B cell (primary cell): ENCODE measurements around the gene SHE. TPM values are rescaled to one million over a fixed set of nuclear protein-coding genes. Genes with fewer than 3 reads are reported as not detected.

Source experiments
- ATAC-seq: fragments of 200-7000 bp; cut with Tn5 transposase; one replicate; pipeline ENCODE4 v1.10.0; 2021; ENCODE audit warnings: low read depth, mild to moderate bottlenecking, moderate number of reproducible peaks, moderate library complexity
- CTCF ChIA-PET: fragments of 350-600 bp; sonication (Branson Sonifier 250); formaldehyde crosslinking; loops from one replicate; lab custom pipeline; 2021; ENCODE audit warnings: antibody characterized with exemption, inconsistent platforms; lab: Charles Lee
- POLR2A ChIA-PET: fragments of 350-600 bp; sonication (Branson Sonifier 250); formaldehyde crosslinking; loops from one replicate; lab custom pipeline; 2021; ENCODE audit warnings: antibody characterized with exemption; lab: Charles Lee
- DNase-seq: peaks from one replicate; pipeline ENCODE4 v3.0.0; 2013
- H2AFZ ChIP-seq: 2 replicates; pipeline ENCODE4 v1.6.1; 2012; ENCODE audit warnings: mild to moderate bottlenecking, low read depth, low read length; ENCODE audit not compliant: insufficient read depth, poor library complexity, severe bottlenecking
- H3K27ac ChIP-seq, 2 donors: 1 replicate in 1 of 2; 2 replicates in 1 of 2; pipeline ENCODE4 v1.5.1; 2012 to 2013; ENCODE audit warnings: low read length in 2 of 2, mild to moderate bottlenecking in 2 of 2, moderate library complexity in 1 of 2
- H3K27me3 ChIP-seq, 4 experiments: fragments of 200-600 bp in 1 of 4; sonication (generic) in 1 of 4; replicated peaks in 1 of 4; 1 replicate in 2 of 4; 2 replicates in 2 of 4; pipeline versions ENCODE4 v1.6.1 to v1.7.0; 2013 to 2016; ENCODE audit warnings: low read length in 3 of 4, mild to moderate bottlenecking in 2 of 4, mixed read lengths in 1 of 4, moderate library complexity in 1 of 4; ENCODE audit not compliant: insufficient read depth in 4 of 4, control insufficient read depth in 3 of 4; ENCODE audit errors: control extremely low read depth in 1 of 4
- H3K36me3 ChIP-seq, 2 experiments: replicated peaks in 1 of 2; 1 replicate in 1 of 2; 2 replicates in 1 of 2; pipeline versions ENCODE4 v1.6.1 to v1.7.1; 2013; ENCODE audit warnings: low read length in 1 of 2; ENCODE audit not compliant: insufficient read depth in 2 of 2, control insufficient read depth in 1 of 2; ENCODE audit errors: control extremely low read depth in 1 of 2, extremely low read depth in 1 of 2
- H3K4me1 ChIP-seq, 2 donors: fragments of 200-600 bp in 1 of 2; sonication (generic) in 1 of 2; 1 replicate in 1 of 2; 2 replicates in 1 of 2; pipeline versions ENCODE4 v1.5.1 to v1.6.1; 2013 to 2017; ENCODE audit warnings: low read length in 2 of 2; ENCODE audit not compliant: control insufficient read depth in 2 of 2, insufficient read depth in 2 of 2
- H3K4me2 ChIP-seq: replicated peaks from 2 replicates; pipeline ENCODE3; 2012; ENCODE audit warnings: mild to moderate bottlenecking, low read depth, low read length; ENCODE audit not compliant: poor library complexity, severe bottlenecking
- H3K4me3 ChIP-seq, 5 experiments: fragments of 200-600 bp in 1 of 5; sonication (generic) in 1 of 5; 1 replicate in 3 of 5; 2 replicates in 2 of 5; pipeline versions ENCODE4 v1.5.1 to v1.7.0; 2011 to 2016; ENCODE audit warnings: low read length in 4 of 5, mild to moderate bottlenecking in 4 of 5, low read depth in 2 of 5, control low read depth in 1 of 5, moderate library complexity in 1 of 5; ENCODE audit not compliant: insufficient read depth in 1 of 5; ENCODE audit errors: control extremely low read depth in 1 of 5, extremely low read depth in 1 of 5
- H3K79me2 ChIP-seq: fragments of 200-600 bp; sonication (generic); one replicate; pipeline ENCODE4 v1.6.0; 2016; ENCODE audit warnings: low read length; ENCODE audit not compliant: control insufficient read depth, insufficient read depth
- H3K9ac ChIP-seq: fragments of 200-600 bp; sonication (generic); 2 replicates; pipeline ENCODE4 v1.6.1; 2017; ENCODE audit warnings: mild to moderate bottlenecking, low read length, moderate library complexity
- H3K9me3 ChIP-seq, 3 donors: one replicate each; pipeline versions ENCODE4 v1.6.1 to v1.7.1; 2013; ENCODE audit warnings: low read length in 2 of 3; ENCODE audit not compliant: control insufficient read depth in 2 of 3, insufficient read depth in 1 of 3; ENCODE audit errors: control extremely low read depth in 1 of 3
- H4K20me1 ChIP-seq: 2 replicates; pipeline ENCODE4 v1.6.0; 2012; ENCODE audit warnings: mild to moderate bottlenecking, low read length; ENCODE audit not compliant: insufficient read depth, control insufficient read depth, poor library complexity, severe bottlenecking
- H3K27ac Mint-ChIP-seq: one replicate; pipeline ENCODE4 v1.8.0; 2021; ENCODE audit warnings: mixed read lengths
- H3K27me3 Mint-ChIP-seq: one replicate; pipeline ENCODE4 v1.8.0; 2021; ENCODE audit warnings: mixed read lengths
- H3K4me1 Mint-ChIP-seq: one replicate; pipeline ENCODE4 v1.8.0; 2021; ENCODE audit warnings: mixed read lengths
- H3K4me3 Mint-ChIP-seq: one replicate; pipeline ENCODE4 v1.8.0; 2021; ENCODE audit warnings: mixed read lengths
- H3K9me3 Mint-ChIP-seq: one replicate; pipeline ENCODE4 v1.8.0; 2022; ENCODE audit warnings: mixed read lengths; ENCODE audit not compliant: insufficient read depth
- CTCF ChIP-seq: fragments of 200-600 bp; IDR thresholded peaks from one replicate; pipeline ENCODE4 v1.8.0; 2022; ENCODE audit warnings: antibody characterized with exemption, mild to moderate bottlenecking
- EZH2 ChIP-seq: IDR thresholded peaks from 2 replicates; pipeline ENCODE4 v1.6.1; 2012; ENCODE audit warnings: borderline replicate concordance, low read depth, mild to moderate bottlenecking, moderate library complexity, low read length; ENCODE audit not compliant: insufficient read depth, poor library complexity, severe bottlenecking
- WGBS: methylation state at CpG from one replicate; pipeline ENCODE4 v1.1.5; 2013; ENCODE audit warnings: missing lambda C conversion rate; ENCODE audit not compliant: insufficient coverage; 5-methylcytosine and 5-hydroxymethylcytosine counted together
- intact Hi-C: fragments of 100-400 bp; cut with micrococcal nuclease; formaldehyde crosslinking; loops from one replicate; pipeline ENCODE4 v1.10.0; 2022
- polyA plus RNA-seq: library from polyadenylated mRNA; depleted of rRNA; stranded (reverse); fragments of >200 nt; gene quantifications from 2 replicates; pipeline ENCODE4 v1.2.3, GENCODE V29; 2012
- total RNA-seq, 2 donors: library from RNA; stranded (reverse); fragments of 120-200 nt in 1 of 2; gene quantifications; 1 replicate in 1 of 2; 2 replicates in 1 of 2; pipeline versions ENCODE4 v1.2.3 to v1.2.4, GENCODE V29; 2013 to 2022

The SHE gene
- total and polyA plus RNA-seq, 2 donors (not counting 1 experiment from before 2014, with no cell fraction given): 0.01 TPM; not detected in 1

GRCh38 chr1:154492115-154492514 lies 10.1 kb downstream of the SHE start:
- Histone ChIP-seq H3K4me3 (no peak overlapping the region), H3K9me3 (no peaks in the 10 kb centered on the region), H3K27ac (no peak overlapping the region), H3K36me3 (no peaks in the 10 kb centered on the region), H2AFZ (no peak overlapping the region), H4K20me1 (no peaks in the 10 kb centered on the region), H3K79me2 (no peaks in the 10 kb centered on the region), H3K27me3 (no peaks in the 10 kb centered on the region), H3K4me2 (peak overlapping the region; percentile 71), H3K9ac (no peak overlapping the region), H3K4me1 (peaks cover 59% of the 10 kb centered on the region in 2 donors)
- 14% methylated on average over 1 of the region's 4 CpGs for WGBS
- H3K4me3 Mint-ChIP-seq: peak overlapping the region; percentile 26
- TF ChIP-seq EZH2 (no peak), CTCF (no peak)
- intact Hi-C loops: no loop called here
- ChIA-PET CTCF (interaction anchor here (1.4 to 4.5 kb wide), 3 partner anchors 11 to 55 kb away, joined by 3 to 46 read pairs (median 12); no protein-coding TSS in a partner anchor), POLR2A (no interaction called here)
- no peaks in the 10 kb centered on the region for H3K9me3 Mint-ChIP-seq
- H3K27ac Mint-ChIP-seq: peak overlapping the region; percentile 79
- DNase-seq (no peak), ATAC-seq (no peak)
- H3K27me3 Mint-ChIP-seq: no peaks in the 10 kb centered on the region
- peaks cover 57% of the 10 kb centered on the region for H3K4me1 Mint-ChIP-seq

GRCh38 chr1:154490317-154490716 lies 11.9 kb downstream of the SHE start:
- Histone ChIP-seq H3K9me3 (no peaks in the 10 kb centered on the region), H3K36me3 (no peaks in the 10 kb centered on the region), H2AFZ (no peak overlapping the region), H3K4me1 (peaks cover 41 to 43% of the 10 kb centered on the region in 2 donors), H3K4me3 (no peak overlapping the region), H3K27ac (no peak overlapping the region), H3K9ac (no peak overlapping the region), H3K79me2 (no peaks in the 10 kb centered on the region), H3K4me2 (no peak overlapping the region), H3K27me3 (no peaks in the 10 kb centered on the region), H4K20me1 (no peaks in the 10 kb centered on the region)
- DNase-seq (no peak), ATAC-seq (no peak)
- H3K27me3 Mint-ChIP-seq: no peaks in the 10 kb centered on the region
- no peak overlapping the region for H3K27ac Mint-ChIP-seq
- intact Hi-C loops: no loop called here
- H3K4me3 Mint-ChIP-seq: peak overlapping the region; percentile 7
- peaks cover 42% of the 10 kb centered on the region for H3K4me1 Mint-ChIP-seq
- ChIA-PET CTCF (interaction anchor here (0.6 to 4.5 kb wide), 3 partner anchors 9 to 211 kb away, joined by 3 to 46 read pairs (median 3); no protein-coding TSS in a partner anchor), POLR2A (interaction anchor here (0.6 kb wide), 1 partner anchor 1873 kb away, joined by 3 read pairs; no protein-coding TSS in a partner anchor)
- 64% methylated on average over 1 of the region's 1 CpG for WGBS
- no peak for TF ChIP-seq EZH2
- TF ChIP-seq CTCF: no peak
- no peaks in the 10 kb centered on the region for H3K9me3 Mint-ChIP-seq
